WTC11 (cell line): ENCODE measurements around the gene KRTCAP3.

Source experiments
- ATF2 ChIP-seq: sonication (generic); formaldehyde crosslinking; IDR thresholded peaks from 2 replicates; pipeline ENCODE4 v1.8.1; 2022; ENCODE audit warnings: low read depth, missing genetic modification reagents, borderline replicate concordance
- ATF3 ChIP-seq: sonication (generic); formaldehyde crosslinking; conservative IDR thresholded peaks from 2 replicates; pipeline ENCODE4 v1.8.1; 2022; ENCODE audit warnings: mild to moderate bottlenecking, missing genetic modification reagents
- E2F1 ChIP-seq: sonication (generic); formaldehyde crosslinking; IDR thresholded peaks from 2 replicates; pipeline ENCODE4 v1.8.0; 2022; ENCODE audit warnings: mild to moderate bottlenecking, missing genetic modification reagents
- FOXP1 ChIP-seq: sonication (generic); formaldehyde crosslinking; IDR thresholded peaks from 2 replicates; pipeline ENCODE4 v1.8.0; 2022; ENCODE audit warnings: missing genetic modification reagents, mild to moderate bottlenecking, moderate library complexity, borderline replicate concordance
- GRHL2 ChIP-seq: fragments of 250-450 bp; sonication (Bioruptor Pico); IDR thresholded peaks from 2 replicates; pipeline ENCODE4 v1.8.0; 2022; ENCODE audit warnings: mild to moderate bottlenecking, moderate library complexity; ENCODE audit not compliant: insufficient replicate concordance, severe bottlenecking
- JAZF1 ChIP-seq: fragments of 250-450 bp; sonication (Bioruptor Pico); IDR thresholded peaks from 2 replicates; pipeline ENCODE4 v1.9.0; 2021; ENCODE audit warnings: moderate library complexity, mild to moderate bottlenecking, inconsistent platforms
- NR1H2 ChIP-seq: sonication (generic); formaldehyde crosslinking; IDR thresholded peaks from 2 replicates; pipeline ENCODE4 v1.9.0; 2021; ENCODE audit warnings: mild to moderate bottlenecking, moderate library complexity, missing genetic modification reagents
- RELA ChIP-seq: sonication (generic); formaldehyde crosslinking; IDR thresholded peaks from 2 replicates; pipeline ENCODE4 v1.8.1; 2022; ENCODE audit warnings: missing genetic modification reagents, mild to moderate bottlenecking, borderline replicate concordance
- RORB ChIP-seq: fragments of 250-450 bp; sonication (Bioruptor Pico); IDR thresholded peaks from 2 replicates; pipeline ENCODE4 v1.9.0; 2021; ENCODE audit warnings: mild to moderate bottlenecking
- ZNF317 ChIP-seq: sonication (generic); formaldehyde crosslinking; IDR thresholded peaks from 2 replicates; pipeline ENCODE4 v1.8.1; 2023; ENCODE audit warnings: low read depth, mild to moderate bottlenecking, moderate library complexity, missing genetic modification reagents, borderline replicate concordance
- TF ChIP-seq, protein P1 (sequence below): fragments of 200-600 bp; IDR thresholded peaks from 2 replicates; pipeline ENCODE4 v1.8.0; 2022; ENCODE audit warnings: antibody characterized with exemption
- TF ChIP-seq, protein P2 (sequence below): sonication (generic); formaldehyde crosslinking; IDR thresholded peaks from 2 replicates; pipeline ENCODE4 v1.8.0; 2022; ENCODE audit warnings: mild to moderate bottlenecking, missing genetic modification reagents
- TF ChIP-seq, protein P3 (sequence below): fragments of 250-450 bp; sonication (Bioruptor Pico); IDR thresholded peaks from 2 replicates; pipeline ENCODE4 v1.9.0; 2021; ENCODE audit warnings: mild to moderate bottlenecking

- TF ChIP-seq NR1H2 (no peak), ZNF317 (no peak), ATF2 (CRISPR knock-in tag) (no peak), JAZF1 (CRISPR knock-in tag) (no peak), FOXP1 (CRISPR knock-in tag) (no peak), GRHL2 (CRISPR knock-in tag) (no peak), E2F1 (no peak), RORB (CRISPR knock-in tag) (no peak), RELA (no peak), ATF3 (CRISPR knock-in tag) (no peak)
- TF ChIP-seq, protein P1, sequence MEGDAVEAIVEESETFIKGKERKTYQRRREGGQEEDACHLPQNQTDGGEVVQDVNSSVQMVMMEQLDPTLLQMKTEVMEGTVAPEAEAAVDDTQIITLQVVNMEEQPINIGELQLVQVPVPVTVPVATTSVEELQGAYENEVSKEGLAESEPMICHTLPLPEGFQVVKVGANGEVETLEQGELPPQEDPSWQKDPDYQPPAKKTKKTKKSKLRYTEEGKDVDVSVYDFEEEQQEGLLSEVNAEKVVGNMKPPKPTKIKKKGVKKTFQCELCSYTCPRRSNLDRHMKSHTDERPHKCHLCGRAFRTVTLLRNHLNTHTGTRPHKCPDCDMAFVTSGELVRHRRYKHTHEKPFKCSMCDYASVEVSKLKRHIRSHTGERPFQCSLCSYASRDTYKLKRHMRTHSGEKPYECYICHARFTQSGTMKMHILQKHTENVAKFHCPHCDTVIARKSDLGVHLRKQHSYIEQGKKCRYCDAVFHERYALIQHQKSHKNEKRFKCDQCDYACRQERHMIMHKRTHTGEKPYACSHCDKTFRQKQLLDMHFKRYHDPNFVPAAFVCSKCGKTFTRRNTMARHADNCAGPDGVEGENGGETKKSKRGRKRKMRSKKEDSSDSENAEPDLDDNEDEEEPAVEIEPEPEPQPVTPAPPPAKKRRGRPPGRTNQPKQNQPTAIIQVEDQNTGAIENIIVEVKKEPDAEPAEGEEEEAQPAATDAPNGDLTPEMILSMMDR = no peak
- TF ChIP-seq, protein P2, sequence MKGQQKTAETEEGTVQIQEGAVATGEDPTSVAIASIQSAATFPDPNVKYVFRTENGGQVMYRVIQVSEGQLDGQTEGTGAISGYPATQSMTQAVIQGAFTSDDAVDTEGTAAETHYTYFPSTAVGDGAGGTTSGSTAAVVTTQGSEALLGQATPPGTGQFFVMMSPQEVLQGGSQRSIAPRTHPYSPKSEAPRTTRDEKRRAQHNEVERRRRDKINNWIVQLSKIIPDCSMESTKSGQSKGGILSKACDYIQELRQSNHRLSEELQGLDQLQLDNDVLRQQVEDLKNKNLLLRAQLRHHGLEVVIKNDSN (CRISPR knock-in tag) = no peak
- TF ChIP-seq, protein P3, sequence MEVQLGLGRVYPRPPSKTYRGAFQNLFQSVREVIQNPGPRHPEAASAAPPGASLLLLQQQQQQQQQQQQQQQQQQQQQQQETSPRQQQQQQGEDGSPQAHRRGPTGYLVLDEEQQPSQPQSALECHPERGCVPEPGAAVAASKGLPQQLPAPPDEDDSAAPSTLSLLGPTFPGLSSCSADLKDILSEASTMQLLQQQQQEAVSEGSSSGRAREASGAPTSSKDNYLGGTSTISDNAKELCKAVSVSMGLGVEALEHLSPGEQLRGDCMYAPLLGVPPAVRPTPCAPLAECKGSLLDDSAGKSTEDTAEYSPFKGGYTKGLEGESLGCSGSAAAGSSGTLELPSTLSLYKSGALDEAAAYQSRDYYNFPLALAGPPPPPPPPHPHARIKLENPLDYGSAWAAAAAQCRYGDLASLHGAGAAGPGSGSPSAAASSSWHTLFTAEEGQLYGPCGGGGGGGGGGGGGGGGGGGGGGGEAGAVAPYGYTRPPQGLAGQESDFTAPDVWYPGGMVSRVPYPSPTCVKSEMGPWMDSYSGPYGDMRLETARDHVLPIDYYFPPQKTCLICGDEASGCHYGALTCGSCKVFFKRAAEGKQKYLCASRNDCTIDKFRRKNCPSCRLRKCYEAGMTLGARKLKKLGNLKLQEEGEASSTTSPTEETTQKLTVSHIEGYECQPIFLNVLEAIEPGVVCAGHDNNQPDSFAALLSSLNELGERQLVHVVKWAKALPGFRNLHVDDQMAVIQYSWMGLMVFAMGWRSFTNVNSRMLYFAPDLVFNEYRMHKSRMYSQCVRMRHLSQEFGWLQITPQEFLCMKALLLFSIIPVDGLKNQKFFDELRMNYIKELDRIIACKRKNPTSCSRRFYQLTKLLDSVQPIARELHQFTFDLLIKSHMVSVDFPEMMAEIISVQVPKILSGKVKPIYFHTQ (CRISPR knock-in tag) = no peak
Measured at GRCh38 chr2:27489498-27490397, 47.6 kb downstream of the KRTCAP3 start, which contains the start of gene IFT172.
